HL-60 (cell line): Measurements from ENCODE around the gene SELENOV.

Experiments used
- GABPA ChIP-seq: IDR thresholded peaks from 2 replicates; pipeline ENCODE4 v1.6.1; 2012; ENCODE audit warnings: low read depth
- POLR2AphosphoS5 ChIP-seq: IDR thresholded peaks from 2 replicates; pipeline ENCODE4 v1.6.1; 2012; ENCODE audit warnings: low read depth
- REST ChIP-seq: IDR thresholded peaks from 2 replicates; pipeline ENCODE4 v1.6.1; 2012; ENCODE audit warnings: low read depth; ENCODE audit not compliant: insufficient replicate concordance
- SPI1 ChIP-seq: IDR thresholded peaks from 2 replicates; pipeline ENCODE4 v1.6.1; 2012; ENCODE audit warnings: low read depth, mild to moderate bottlenecking, borderline replicate concordance
- TF ChIP-seq, protein P1 (sequence below): IDR thresholded peaks from one replicate; pipeline ENCODE4 v1.5.1; 2011; ENCODE audit warnings: low read length, control low read depth, inconsistent platforms; ENCODE audit not compliant: insufficient read depth

DNA sequence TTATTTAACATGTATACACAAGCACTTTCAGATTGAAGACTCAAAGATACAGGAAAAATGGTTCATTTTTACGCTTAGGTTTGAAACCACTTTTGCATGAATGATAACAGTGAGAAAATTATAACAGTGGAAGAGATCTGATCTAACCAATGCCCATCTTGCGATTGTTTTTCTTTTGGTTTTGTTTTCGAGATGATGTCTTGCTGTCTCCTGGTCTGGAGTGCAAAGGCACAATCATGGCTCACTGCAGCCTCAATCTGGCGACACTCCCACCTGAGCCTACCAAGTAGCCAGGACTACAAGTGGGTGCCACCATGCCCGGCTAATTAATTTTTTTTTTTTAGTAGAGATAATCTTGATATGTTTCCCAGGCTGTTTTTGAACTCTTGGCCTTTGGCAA, 35.3 kb downstream of the SELENOV start:
- TF ChIP-seq POLR2AphosphoS5, result no peak
- TF ChIP-seq, protein P1, sequence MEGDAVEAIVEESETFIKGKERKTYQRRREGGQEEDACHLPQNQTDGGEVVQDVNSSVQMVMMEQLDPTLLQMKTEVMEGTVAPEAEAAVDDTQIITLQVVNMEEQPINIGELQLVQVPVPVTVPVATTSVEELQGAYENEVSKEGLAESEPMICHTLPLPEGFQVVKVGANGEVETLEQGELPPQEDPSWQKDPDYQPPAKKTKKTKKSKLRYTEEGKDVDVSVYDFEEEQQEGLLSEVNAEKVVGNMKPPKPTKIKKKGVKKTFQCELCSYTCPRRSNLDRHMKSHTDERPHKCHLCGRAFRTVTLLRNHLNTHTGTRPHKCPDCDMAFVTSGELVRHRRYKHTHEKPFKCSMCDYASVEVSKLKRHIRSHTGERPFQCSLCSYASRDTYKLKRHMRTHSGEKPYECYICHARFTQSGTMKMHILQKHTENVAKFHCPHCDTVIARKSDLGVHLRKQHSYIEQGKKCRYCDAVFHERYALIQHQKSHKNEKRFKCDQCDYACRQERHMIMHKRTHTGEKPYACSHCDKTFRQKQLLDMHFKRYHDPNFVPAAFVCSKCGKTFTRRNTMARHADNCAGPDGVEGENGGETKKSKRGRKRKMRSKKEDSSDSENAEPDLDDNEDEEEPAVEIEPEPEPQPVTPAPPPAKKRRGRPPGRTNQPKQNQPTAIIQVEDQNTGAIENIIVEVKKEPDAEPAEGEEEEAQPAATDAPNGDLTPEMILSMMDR, result no peak
- no peak for TF ChIP-seq SPI1
- TF ChIP-seq GABPA, result no peak
- TF ChIP-seq REST, result no peak
